Sigmoid colon (tissue), 4 donors: ENCODE data around the gene FBLIM1.

ENCODE experiments used
- CTCF ChIP-seq, 4 experiments: fragments of 450-650 bp in 3 of 4; fragments of 200-600 bp in 1 of 4; IDR thresholded peaks; one replicate each; pipeline ENCODE4 v1.5.1; 2016 to 2019; ENCODE audit warnings: antibody characterized with exemption in 4 of 4, mild to moderate bottlenecking in 3 of 4, moderate library complexity in 2 of 4
- EP300 ChIP-seq, 4 donors: sonication (generic); formaldehyde crosslinking; IDR thresholded peaks; one replicate each; pipeline ENCODE4 v1.6.1; 2017; ENCODE audit warnings: antibody characterized with exemption in 4 of 4
- POLR2A ChIP-seq, 2 donors: fragments of 450-650 bp; IDR thresholded peaks; one replicate each; pipeline ENCODE4 v1.6.1; 2016; ENCODE audit warnings: antibody characterized with exemption in 2 of 2, mild to moderate bottlenecking in 2 of 2, moderate library complexity in 2 of 2
- POLR2AphosphoS5 ChIP-seq, 4 donors: sonication (generic); formaldehyde crosslinking; IDR thresholded peaks; one replicate each; pipeline ENCODE4 v1.6.1; 2017; ENCODE audit warnings: antibody characterized with exemption in 4 of 4

GRCh38 chr1:15751717-15752116 lies 6.9 kb upstream of the FBLIM1 start:
- TF ChIP-seq CTCF (IDR thresholded peaks at IDR 0.05), result no peak
- TF ChIP-seq EP300 (IDR thresholded peaks at IDR 0.05), result no peak
- TF ChIP-seq POLR2AphosphoS5 (IDR thresholded peaks at IDR 0.05), result no peak
- no peak for TF ChIP-seq POLR2A (IDR thresholded peaks at IDR 0.05)
